GM23338 (cell line): ENCODE data around the gene ARL5B. TPM values are rescaled to one million over a fixed set of nuclear protein-coding genes. Genes with fewer than 3 reads are reported as not detected.
"Not testable (repeated sequence)": the region's sequence is repeated elsewhere in the genome, so short reads cannot be mapped to it uniquely, and the experiment has no call there.

Experiments
- ATAC-seq: fragments of 200-7000 bp; cut with Tn5 transposase; 3 replicates; pipeline ENCODE4 v1.9.1; 2020
- DNase-seq: peaks from one replicate; pipeline ENCODE4 v3.0.0-alpha.2; 2015; ENCODE audit warnings: low spot score
- H2AFZ ChIP-seq: fragments of 200-600 bp; sonication (generic); 2 replicates; pipeline ENCODE4 v1.8.0; 2016; ENCODE audit warnings: antibody characterized with exemption, mild to moderate bottlenecking, moderate library complexity
- H3F3A ChIP-seq: fragments of 200-600 bp; sonication (generic); replicated peaks from 2 replicates; pipeline ENCODE4 v1.8.0; 2017; ENCODE audit warnings: antibody characterized with exemption, mixed run types, low read depth
- H3K27ac ChIP-seq: fragments of 200-600 bp; sonication (generic); 2 replicates; pipeline ENCODE4 v1.6.1; 2016; ENCODE audit warnings: low read depth
- H3K27me3 ChIP-seq: fragments of 200-600 bp; sonication (generic); 2 replicates; pipeline ENCODE4 v1.8.0; 2016; ENCODE audit warnings: mild to moderate bottlenecking, mixed run types, moderate library complexity; ENCODE audit not compliant: insufficient read depth
- H3K36me3 ChIP-seq: fragments of 200-600 bp; sonication (generic); 2 replicates; pipeline ENCODE4 v1.8.0; 2016; ENCODE audit warnings: mild to moderate bottlenecking; ENCODE audit not compliant: insufficient read depth
- H3K4me1 ChIP-seq: fragments of 200-600 bp; sonication (generic); 2 replicates; pipeline ENCODE4 v1.8.0; 2016; ENCODE audit warnings: mild to moderate bottlenecking, moderate library complexity; ENCODE audit not compliant: insufficient read depth
- H3K4me2 ChIP-seq: fragments of 200-600 bp; sonication (generic); 2 replicates; pipeline ENCODE4 v1.7.1; 2017; ENCODE audit warnings: mixed run types
- H3K4me3 ChIP-seq: fragments of 200-600 bp; sonication (generic); 2 replicates; pipeline ENCODE4 v1.6.1; 2016; ENCODE audit warnings: mixed run types
- H3K79me2 ChIP-seq: fragments of 200-600 bp; sonication (generic); replicated peaks from 2 replicates; pipeline ENCODE4 v1.8.0; 2017; ENCODE audit warnings: mild to moderate bottlenecking; ENCODE audit not compliant: insufficient read depth
- H3K9me2 ChIP-seq: fragments of 200-600 bp; sonication (generic); 2 replicates; pipeline ENCODE4 v1.8.0; 2017; ENCODE audit not compliant: insufficient read depth
- H4K20me1 ChIP-seq: fragments of 200-600 bp; sonication (generic); replicated peaks from 2 replicates; pipeline ENCODE4 v1.8.0; 2017; ENCODE audit warnings: mild to moderate bottlenecking; ENCODE audit not compliant: insufficient read depth
- H3K27ac Mint-ChIP-seq: 2 replicates; pipeline ENCODE4 v1.8.0; 2020; ENCODE audit warnings: inconsistent platforms, mild to moderate bottlenecking, moderate library complexity, mixed read lengths
- H3K27me3 Mint-ChIP-seq: 3 replicates; pipeline ENCODE4 v1.8.0; 2022; ENCODE audit warnings: low read depth, mild to moderate bottlenecking, moderate library complexity, mixed read lengths, inconsistent platforms; ENCODE audit not compliant: insufficient read depth, poor library complexity
- H3K36me3 Mint-ChIP-seq: 3 replicates; pipeline ENCODE4 v1.8.0; 2021; ENCODE audit warnings: low read depth, mild to moderate bottlenecking, inconsistent platforms, moderate library complexity, mixed read lengths
- H3K4me1 Mint-ChIP-seq: 3 replicates; pipeline ENCODE4 v1.8.0; 2020; ENCODE audit warnings: mild to moderate bottlenecking, inconsistent platforms, mixed read lengths
- H3K4me3 Mint-ChIP-seq: 3 replicates; pipeline ENCODE4 v1.8.0; 2021; ENCODE audit warnings: moderate library complexity, mild to moderate bottlenecking, inconsistent platforms, mixed read lengths
- H3K9me3 Mint-ChIP-seq: 3 replicates; pipeline ENCODE4 v1.8.0; 2020; ENCODE audit warnings: moderate library complexity, mild to moderate bottlenecking, inconsistent platforms, mixed read lengths
- ZNF114 ChIP-seq: fragments of 250-450 bp; sonication (Bioruptor Pico); IDR thresholded peaks from 2 replicates; pipeline ENCODE4 v1.5.0; 2020; ENCODE audit warnings: mild to moderate bottlenecking, moderate library complexity
- polyA plus RNA-seq: library from polyadenylated mRNA; unstranded; fragments of >200 nt; fragmentation: Nextera tagmentation; extraction: Ambion mirVana; gene quantifications from 2 replicates; pipeline ENCODE4 v1.2.1, GENCODE V29; 2016
- total RNA-seq: library from RNA; depleted of rRNA; stranded (reverse); fragments of >200 nt; shearing (Covaris generic); gene quantifications from 2 replicates; pipeline ENCODE4 v1.2.3, GENCODE V29; 2014
- TF ChIP-seq, protein P1 (sequence below): fragments of 250-450 bp; sonication (Bioruptor Pico); IDR thresholded peaks from 2 replicates; pipeline ENCODE4 v1.5.0; 2020; ENCODE audit warnings: mild to moderate bottlenecking, moderate library complexity
- TF ChIP-seq, protein P2 (sequence below): IDR thresholded peaks from one replicate; pipeline ENCODE4 v1.6.1; 2018; ENCODE audit warnings: antibody characterized with exemption; ENCODE audit not compliant: unreplicated experiment

Gene ARL5B
- total and polyA plus RNA-seq, 2 experiments from 2014 or later, result 22.8 to 76.4 TPM

DNA sequence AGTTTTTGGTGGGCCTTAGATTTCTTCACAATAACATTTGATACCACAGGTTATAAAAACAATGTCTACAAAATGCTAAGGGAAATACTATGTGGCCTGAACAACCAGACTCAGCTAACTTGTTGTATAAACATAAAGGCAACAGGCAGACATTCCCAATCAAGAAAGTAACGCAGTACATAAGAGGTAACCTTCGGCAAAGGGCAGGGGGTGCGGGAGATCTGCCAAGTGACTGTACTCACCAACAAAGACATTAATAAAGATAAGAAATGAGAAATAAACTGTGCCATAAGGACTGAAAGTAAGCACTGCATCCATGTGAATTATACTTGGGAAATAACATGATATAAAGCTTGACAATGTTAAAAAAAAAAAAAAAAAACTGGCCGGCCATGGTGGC is 23.2 kb upstream of the ARL5B start (continued):
- TF ChIP-seq, protein P1, sequence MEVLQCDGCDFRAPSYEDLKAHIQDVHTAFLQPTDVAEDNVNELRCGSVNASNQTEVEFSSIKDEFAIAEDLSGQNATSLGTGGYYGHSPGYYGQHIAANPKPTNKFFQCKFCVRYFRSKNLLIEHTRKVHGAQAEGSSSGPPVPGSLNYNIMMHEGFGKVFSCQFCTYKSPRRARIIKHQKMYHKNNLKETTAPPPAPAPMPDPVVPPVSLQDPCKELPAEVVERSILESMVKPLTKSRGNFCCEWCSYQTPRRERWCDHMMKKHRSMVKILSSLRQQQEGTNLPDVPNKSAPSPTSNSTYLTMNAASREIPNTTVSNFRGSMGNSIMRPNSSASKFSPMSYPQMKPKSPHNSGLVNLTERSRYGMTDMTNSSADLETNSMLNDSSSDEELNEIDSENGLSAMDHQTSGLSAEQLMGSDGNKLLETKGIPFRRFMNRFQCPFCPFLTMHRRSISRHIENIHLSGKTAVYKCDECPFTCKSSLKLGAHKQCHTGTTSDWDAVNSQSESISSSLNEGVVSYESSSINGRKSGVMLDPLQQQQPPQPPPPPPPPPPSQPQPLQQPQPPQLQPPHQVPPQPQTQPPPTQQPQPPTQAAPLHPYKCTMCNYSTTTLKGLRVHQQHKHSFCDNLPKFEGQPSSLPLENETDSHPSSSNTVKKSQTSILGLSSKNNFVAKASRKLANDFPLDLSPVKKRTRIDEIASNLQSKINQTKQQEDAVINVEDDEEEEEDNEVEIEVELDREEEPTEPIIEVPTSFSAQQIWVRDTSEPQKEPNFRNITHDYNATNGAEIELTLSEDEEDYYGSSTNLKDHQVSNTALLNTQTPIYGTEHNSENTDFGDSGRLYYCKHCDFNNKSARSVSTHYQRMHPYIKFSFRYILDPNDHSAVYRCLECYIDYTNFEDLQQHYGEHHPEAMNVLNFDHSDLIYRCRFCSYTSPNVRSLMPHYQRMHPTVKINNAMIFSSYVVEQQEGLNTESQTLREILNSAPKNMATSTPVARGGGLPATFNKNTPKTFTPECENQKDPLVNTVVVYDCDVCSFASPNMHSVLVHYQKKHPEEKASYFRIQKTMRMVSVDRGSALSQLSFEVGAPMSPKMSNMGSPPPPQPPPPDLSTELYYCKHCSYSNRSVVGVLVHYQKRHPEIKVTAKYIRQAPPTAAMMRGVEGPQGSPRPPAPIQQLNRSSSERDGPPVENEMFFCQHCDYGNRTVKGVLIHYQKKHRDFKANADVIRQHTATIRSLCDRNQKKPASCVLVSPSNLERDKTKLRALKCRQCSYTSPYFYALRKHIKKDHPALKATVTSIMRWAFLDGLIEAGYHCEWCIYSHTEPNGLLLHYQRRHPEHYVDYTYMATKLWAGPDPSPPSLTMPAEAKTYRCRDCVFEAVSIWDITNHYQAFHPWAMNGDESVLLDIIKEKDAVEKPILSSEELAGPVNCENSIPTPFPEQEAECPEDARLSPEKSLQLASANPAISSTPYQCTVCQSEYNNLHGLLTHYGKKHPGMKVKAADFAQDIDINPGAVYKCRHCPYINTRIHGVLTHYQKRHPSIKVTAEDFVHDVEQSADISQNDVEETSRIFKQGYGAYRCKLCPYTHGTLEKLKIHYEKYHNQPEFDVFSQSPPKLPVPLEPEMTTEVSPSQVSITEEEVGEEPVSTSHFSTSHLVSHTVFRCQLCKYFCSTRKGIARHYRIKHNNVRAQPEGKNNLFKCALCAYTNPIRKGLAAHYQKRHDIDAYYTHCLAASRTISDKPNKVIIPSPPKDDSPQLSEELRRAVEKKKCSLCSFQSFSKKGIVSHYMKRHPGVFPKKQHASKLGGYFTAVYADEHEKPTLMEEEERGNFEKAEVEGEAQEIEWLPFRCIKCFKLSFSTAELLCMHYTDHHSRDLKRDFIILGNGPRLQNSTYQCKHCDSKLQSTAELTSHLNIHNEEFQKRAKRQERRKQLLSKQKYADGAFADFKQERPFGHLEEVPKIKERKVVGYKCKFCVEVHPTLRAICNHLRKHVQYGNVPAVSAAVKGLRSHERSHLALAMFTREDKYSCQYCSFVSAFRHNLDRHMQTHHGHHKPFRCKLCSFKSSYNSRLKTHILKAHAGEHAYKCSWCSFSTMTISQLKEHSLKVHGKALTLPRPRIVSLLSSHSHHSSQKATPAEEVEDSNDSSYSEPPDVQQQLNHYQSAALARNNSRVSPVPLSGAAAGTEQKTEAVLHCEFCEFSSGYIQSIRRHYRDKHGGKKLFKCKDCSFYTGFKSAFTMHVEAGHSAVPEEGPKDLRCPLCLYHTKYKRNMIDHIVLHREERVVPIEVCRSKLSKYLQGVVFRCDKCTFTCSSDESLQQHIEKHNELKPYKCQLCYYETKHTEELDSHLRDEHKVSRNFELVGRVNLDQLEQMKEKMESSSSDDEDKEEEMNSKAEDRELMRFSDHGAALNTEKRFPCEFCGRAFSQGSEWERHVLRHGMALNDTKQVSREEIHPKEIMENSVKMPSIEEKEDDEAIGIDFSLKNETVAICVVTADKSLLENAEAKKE, result no peak
- no peak for TF ChIP-seq ZNF114 (CRISPR knock-in tag)
- TF ChIP-seq, protein P2, sequence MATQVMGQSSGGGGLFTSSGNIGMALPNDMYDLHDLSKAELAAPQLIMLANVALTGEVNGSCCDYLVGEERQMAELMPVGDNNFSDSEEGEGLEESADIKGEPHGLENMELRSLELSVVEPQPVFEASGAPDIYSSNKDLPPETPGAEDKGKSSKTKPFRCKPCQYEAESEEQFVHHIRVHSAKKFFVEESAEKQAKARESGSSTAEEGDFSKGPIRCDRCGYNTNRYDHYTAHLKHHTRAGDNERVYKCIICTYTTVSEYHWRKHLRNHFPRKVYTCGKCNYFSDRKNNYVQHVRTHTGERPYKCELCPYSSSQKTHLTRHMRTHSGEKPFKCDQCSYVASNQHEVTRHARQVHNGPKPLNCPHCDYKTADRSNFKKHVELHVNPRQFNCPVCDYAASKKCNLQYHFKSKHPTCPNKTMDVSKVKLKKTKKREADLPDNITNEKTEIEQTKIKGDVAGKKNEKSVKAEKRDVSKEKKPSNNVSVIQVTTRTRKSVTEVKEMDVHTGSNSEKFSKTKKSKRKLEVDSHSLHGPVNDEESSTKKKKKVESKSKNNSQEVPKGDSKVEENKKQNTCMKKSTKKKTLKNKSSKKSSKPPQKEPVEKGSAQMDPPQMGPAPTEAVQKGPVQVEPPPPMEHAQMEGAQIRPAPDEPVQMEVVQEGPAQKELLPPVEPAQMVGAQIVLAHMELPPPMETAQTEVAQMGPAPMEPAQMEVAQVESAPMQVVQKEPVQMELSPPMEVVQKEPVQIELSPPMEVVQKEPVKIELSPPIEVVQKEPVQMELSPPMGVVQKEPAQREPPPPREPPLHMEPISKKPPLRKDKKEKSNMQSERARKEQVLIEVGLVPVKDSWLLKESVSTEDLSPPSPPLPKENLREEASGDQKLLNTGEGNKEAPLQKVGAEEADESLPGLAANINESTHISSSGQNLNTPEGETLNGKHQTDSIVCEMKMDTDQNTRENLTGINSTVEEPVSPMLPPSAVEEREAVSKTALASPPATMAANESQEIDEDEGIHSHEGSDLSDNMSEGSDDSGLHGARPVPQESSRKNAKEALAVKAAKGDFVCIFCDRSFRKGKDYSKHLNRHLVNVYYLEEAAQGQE, result no peak

DNA sequence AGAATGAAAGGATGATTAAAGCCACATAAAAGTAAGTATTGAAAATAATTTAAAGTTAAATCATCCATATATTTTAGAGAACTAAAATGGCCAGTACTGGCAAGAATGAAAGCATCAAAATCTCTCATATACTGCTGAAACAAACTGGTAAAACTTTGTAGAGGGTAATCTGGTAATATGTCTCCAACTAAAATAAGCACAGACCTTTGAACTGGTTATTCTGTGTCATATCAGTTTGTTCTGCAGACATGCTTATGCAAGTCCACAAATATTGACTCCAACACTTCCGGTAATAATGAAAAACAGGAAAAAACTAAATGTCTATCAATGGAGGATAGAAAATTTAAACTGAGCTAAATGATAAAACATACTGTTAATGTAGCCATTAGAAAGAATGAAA is 21.8 kb upstream of the ARL5B start:
- not testable (repeated sequence) for H3K9me3 Mint-ChIP-seq, H3K4me1 ChIP-seq, H3K4me3 Mint-ChIP-seq, H3K4me1 Mint-ChIP-seq, H3K79me2 ChIP-seq, H3K4me2 ChIP-seq, H3K9me2 ChIP-seq, DNase-seq, H3K27me3 ChIP-seq, ATAC-seq, H3K27ac ChIP-seq, H3K27me3 Mint-ChIP-seq, H3K4me3 ChIP-seq, H3F3A ChIP-seq, H2AFZ ChIP-seq, H3K36me3 ChIP-seq, H4K20me1 ChIP-seq, H3K27ac Mint-ChIP-seq
- H3K36me3 Mint-ChIP-seq, result peaks cover 17% of the 10 kb centered on the region

DNA sequence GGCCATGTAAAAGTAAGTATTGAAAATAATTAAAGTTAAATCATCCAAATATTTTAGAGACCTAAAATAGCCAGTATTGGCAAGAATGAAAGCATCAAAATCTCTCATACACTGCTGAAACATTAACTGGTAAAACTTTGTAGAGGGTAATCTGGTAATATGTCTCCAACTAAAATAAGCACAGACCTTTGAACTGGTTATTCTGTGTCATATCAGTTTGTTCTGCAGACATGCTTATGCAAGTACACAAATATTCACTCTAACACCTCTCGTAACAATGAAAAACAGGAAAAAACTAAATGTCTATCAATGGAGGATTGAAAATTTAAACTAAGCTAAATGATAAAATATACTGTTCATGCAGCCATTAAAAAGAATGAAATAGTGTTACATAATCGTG is 19.5 kb upstream of the ARL5B start:
- peaks cover 12% of the 10 kb centered on the region; the same call in 2 of the 3 replicates for H3K36me3 Mint-ChIP-seq
- not testable (repeated sequence) for H3F3A ChIP-seq, H3K27me3 Mint-ChIP-seq

More for the DNA sequence above, 19.5 kb upstream of the ARL5B start:
- not testable (repeated sequence) for H3K4me1 Mint-ChIP-seq, DNase-seq, H3K4me3 Mint-ChIP-seq, H3K4me3 ChIP-seq, H4K20me1 ChIP-seq, H3K9me3 Mint-ChIP-seq, H3K27ac ChIP-seq, H3K79me2 ChIP-seq, H3K27ac Mint-ChIP-seq, H3K4me1 ChIP-seq, H3K27me3 ChIP-seq, ATAC-seq, H3K36me3 ChIP-seq, H2AFZ ChIP-seq, H3K4me2 ChIP-seq, H3K9me2 ChIP-seq
